K562 (cell line): ENCODE data around the gene SMARCC1. TPM values are rescaled to one million over a fixed set of nuclear protein-coding genes. Genes with fewer than 3 reads are reported as not detected.

Experiments used
- ATAC-seq: fragments of 200-7000 bp; cut with Tn5 transposase; 3 replicates; pipeline ENCODE4 v1.9.1; 2020; ENCODE audit warnings: moderate library complexity
- BruUV-seq: library from RNA; stranded (reverse); fragments of 400-500 nt; replicated peaks from 2 replicates; lab custom pipeline; 2021; lab: Mats Ljungman, UMichigan
- CTCF ChIA-PET: fragments of 300-600 bp; formaldehyde crosslinking; extraction: SDS; loops from one replicate; lab custom pipeline; 2021; ENCODE audit warnings: low intra/inter-chr PET ratio; lab: Yijun Ruan, JAX
- POLR2A ChIA-PET: fragments of 300-600, 350-650 bp; sonication (Branson Sonifier 250); formaldehyde crosslinking; extraction: SDS; loops from one replicate; lab custom pipeline; 2021; ENCODE audit warnings: antibody characterized with exemption, inconsistent platforms; lab: Yijun Ruan, JAX
- DNase-seq, 4 experiments: peaks; one replicate each; pipeline versions ENCODE4 v3.0.0 to v3.0.0-alpha.2; 2011 to 2018; ENCODE audit warnings: low spot score in 3 of 4, mixed read lengths in 3 of 4; ENCODE audit errors: extremely low read depth in 1 of 4
- FAIRE-seq: peaks from 2 replicates; lab custom pipeline; 2011; peaks lifted over from hg19 to GRCh38; lab: Jason Lieb, UNC
- H2AFZ ChIP-seq: 2 replicates; pipeline ENCODE4 v1.6.0; 2011; ENCODE audit warnings: low read depth, low read length, control low read depth, inconsistent platforms
- H3K27ac ChIP-seq: fragments of 200-600 bp; 3 replicates; pipeline ENCODE4 v1.8.0; 2011; ENCODE audit warnings: low read depth, mild to moderate bottlenecking, control low read depth, inconsistent platforms, low read length, moderate library complexity, mixed read lengths; ENCODE audit errors: extremely low read depth
- H3K27me3 ChIP-seq, 2 experiments: fragments of 300-600 bp in 1 of 2; 2 replicates in 1 of 2; 3 replicates in 1 of 2; pipeline versions ENCODE4 v1.6.0 to v1.8.0; 2011; ENCODE audit warnings: inconsistent platforms in 2 of 2, low read length in 2 of 2, mild to moderate bottlenecking in 1 of 2, mixed read lengths in 1 of 2, moderate library complexity in 1 of 2; ENCODE audit not compliant: control insufficient read depth in 2 of 2, insufficient read depth in 2 of 2
- H3K36me3 ChIP-seq: fragments of 300-600 bp; 3 replicates; pipeline ENCODE4 v1.8.0; 2011; ENCODE audit warnings: mild to moderate bottlenecking, low read length, inconsistent platforms; ENCODE audit not compliant: control insufficient read depth, insufficient read depth
- H3K4me1 ChIP-seq, 2 experiments: fragments of 200-600 bp in 1 of 2; replicated peaks in 1 of 2; 2 replicates in 1 of 2; 3 replicates in 1 of 2; pipeline versions ENCODE4 v1.5.1 to v1.8.0; 2011; ENCODE audit warnings: inconsistent platforms in 2 of 2, low read length in 2 of 2, mild to moderate bottlenecking in 1 of 2, mixed read lengths in 1 of 2, moderate library complexity in 1 of 2; ENCODE audit not compliant: control insufficient read depth in 2 of 2, insufficient read depth in 2 of 2
- H3K4me2 ChIP-seq: 2 replicates; pipeline ENCODE4 v1.6.1; 2011; ENCODE audit warnings: low read length, control low read depth, inconsistent platforms, mixed read lengths; ENCODE audit not compliant: insufficient read depth
- H3K4me3 ChIP-seq: fragments of 200-600 bp; sonication (generic), shearing (Covaris generic); 2 replicates; pipeline ENCODE4 v1.5.1; 2016; ENCODE audit warnings: control low read depth, inconsistent platforms
- H3K79me2 ChIP-seq: fragments of 200-600 bp; 3 replicates; pipeline ENCODE4 v1.8.0; 2011; ENCODE audit warnings: low read length, inconsistent platforms; ENCODE audit not compliant: control insufficient read depth, insufficient read depth
- H3K9ac ChIP-seq, 2 experiments: 2 replicates each; pipeline versions ENCODE4 v1.6.0 to v1.6.1; 2011; ENCODE audit warnings: low read depth in 2 of 2, low read length in 2 of 2, control low read depth in 1 of 2, inconsistent platforms in 1 of 2, mild to moderate bottlenecking in 1 of 2, mixed read lengths in 1 of 2; ENCODE audit not compliant: insufficient read depth in 1 of 2
- H3K9me1 ChIP-seq: one replicate; pipeline ENCODE4 v1.6.0; 2011; ENCODE audit warnings: inconsistent platforms, mild to moderate bottlenecking, low read length, moderate library complexity; ENCODE audit not compliant: control insufficient read depth, insufficient read depth
- H3K9me3 ChIP-seq: replicated peaks from 2 replicates; pipeline ENCODE4 v1.5.1; 2011; ENCODE audit warnings: low read depth, low read length, inconsistent platforms; ENCODE audit not compliant: control insufficient read depth, insufficient read depth
- H4K20me1 ChIP-seq: replicated peaks from 2 replicates; pipeline ENCODE4 v1.6.1; 2011; ENCODE audit warnings: low read length, inconsistent platforms, mixed read lengths; ENCODE audit not compliant: control insufficient read depth, insufficient read depth
- POLR2G ChIP-seq: fragments of 200-400 bp; formaldehyde crosslinking; IDR thresholded peaks from 2 replicates; pipeline ENCODE4 v1.6.1; 2017; ENCODE audit warnings: low read depth, mild to moderate bottlenecking, antibody characterized with exemption, low read length, moderate library complexity
- U2AF1 ChIP-seq: fragments of 200-400 bp; formaldehyde crosslinking; optimal IDR thresholded peaks from 2 replicates; pipeline ENCODE3; 2017; ENCODE audit warnings: mild to moderate bottlenecking, low read depth, low read length, moderate library complexity
- WGBS: fragments of 100-300 bp; shearing (Covaris generic); methylation state at CpG from one replicate; pipeline ENCODE4 v1.1.6; 2016; ENCODE audit warnings: low coverage, mixed read lengths; ENCODE audit not compliant: insufficient coverage; ENCODE audit errors: missing lambda C conversion rate; 5-methylcytosine and 5-hydroxymethylcytosine counted together
- in situ Hi-C: fragments of 300-500 bp; cut with MboI; formaldehyde crosslinking; loops from 4 replicates; pipeline ENCODE4 v1.15.0; 2018; ENCODE audit warnings: inconsistent platforms, mixed read lengths
- intact Hi-C: fragments of 100-400 bp; cut with micrococcal nuclease; formaldehyde crosslinking; loops from 2 replicates; pipeline ENCODE4 v1.14.2; 2022
- polyA plus RNA-seq, 8 experiments: library from polyadenylated mRNA; depleted of rRNA in 4 of 8; stranded (reverse) in 5 of 8; unstranded in 3 of 8; fragments of >200 nt; fragmentation: Nextera tagmentation in 2 of 8; fragmentation: Illumina TruSeq in 1 of 8; extraction: Ambion mirVana in 2 of 8; extraction: Trizol in 1 of 8; gene quantifications; 2 replicates each; pipeline versions ENCODE4 v1.2.1 to v1.2.3, GENCODE V29; 2011 to 2014; ENCODE audit warnings: inconsistent platforms in 1 of 8, missing spikeins in 1 of 8
- total RNA-seq, 7 experiments: library from RNA; depleted of rRNA in 6 of 7; stranded (reverse); fragments of >200 nt in 6 of 7; fragmentation: Illumina TruSeq in 2 of 7; extraction: Trizol in 2 of 7; gene quantifications; 2 replicates each; pipeline versions ENCODE4 v1.2.1 to v1.2.3, GENCODE V29; 2011 to 2021; ENCODE audit warnings: low replicate concordance in 1 of 7
- TF ChIP-seq, protein P1 (sequence below): fragments of 200-800 bp; sonication (Bioruptor generic); IDR thresholded peaks from 2 replicates; pipeline ENCODE4 v1.6.1; 2016; ENCODE audit warnings: missing genetic modification characterization, missing compliant biosample characterization

SMARCC1 gene
- total and polyA plus RNA-seq, 9 of the 15 experiments (the other 6 are each of a cell fraction or from before 2014, with no cell fraction given) = 20.7 to 199 (median 66.0) TPM

DNA sequence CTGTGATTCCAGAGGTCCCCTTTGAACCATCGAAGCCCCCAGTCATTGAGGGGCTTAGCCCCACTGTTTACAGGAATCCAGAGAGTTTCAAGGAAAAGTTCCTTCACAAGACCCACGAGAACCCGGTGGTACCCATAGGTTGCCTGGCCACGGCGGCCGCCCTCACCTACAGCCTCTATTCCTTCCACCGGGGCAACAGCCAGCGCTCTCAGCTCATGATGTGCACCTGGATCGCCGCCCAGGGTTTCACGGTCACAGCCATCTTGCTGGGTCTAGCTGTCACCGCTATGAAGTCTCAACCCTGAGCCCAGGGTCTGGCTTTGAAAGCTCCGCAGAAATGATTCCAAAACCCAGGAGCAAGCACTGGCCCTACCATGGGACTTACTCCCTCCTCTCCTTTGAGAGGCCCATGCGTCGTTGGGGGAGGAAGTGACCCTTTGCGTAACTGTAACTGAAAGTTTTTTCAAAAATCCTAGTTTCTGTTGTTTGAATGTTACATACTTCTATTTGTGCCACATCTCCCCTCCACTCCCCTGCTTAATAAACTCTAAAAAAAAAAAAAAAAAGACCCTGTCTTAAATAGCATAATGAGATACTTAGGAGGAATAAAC is 118.0 kb downstream of the SMARCC1 start:
- ATAC-seq (no peak; the same call in 2 of the 3 replicates), FAIRE-seq (no peak), DNase-seq (no peak)
- WGBS = 97% methylated on average over 16 of the region's 16 CpGs
- no peak overlapping the region for H3K4me3 ChIP-seq
- no peak overlapping the region for H3K9ac ChIP-seq
- ChIA-PET POLR2A (no interaction called here), CTCF (interaction anchor here (2.0 kb wide), 1 partner anchor 142 kb away, joined by 6 read pairs; no protein-coding TSS in a partner anchor)
- peaks cover 72% of the 10 kb centered on the region for H3K36me3 ChIP-seq
- no peak overlapping the region for H2AFZ ChIP-seq
- H3K4me2 ChIP-seq = no peak overlapping the region
- no peaks in the 10 kb centered on the region for H3K27me3 ChIP-seq
- BruUV-seq = no TSS peak
- peaks cover 2% of the 10 kb centered on the region; the same call in 1 of the 3 replicates for H3K79me2 ChIP-seq
- in situ Hi-C loops (no loop called here), intact Hi-C loops (loop anchor here (1.0 kb wide), 1 partner anchor 141 kb away; no protein-coding TSS in a partner anchor)
- TF ChIP-seq U2AF1 (no peak), POLR2G (peak; percentile 35; the same call in 1 of the 2 replicates)
- TF ChIP-seq, protein P1, sequence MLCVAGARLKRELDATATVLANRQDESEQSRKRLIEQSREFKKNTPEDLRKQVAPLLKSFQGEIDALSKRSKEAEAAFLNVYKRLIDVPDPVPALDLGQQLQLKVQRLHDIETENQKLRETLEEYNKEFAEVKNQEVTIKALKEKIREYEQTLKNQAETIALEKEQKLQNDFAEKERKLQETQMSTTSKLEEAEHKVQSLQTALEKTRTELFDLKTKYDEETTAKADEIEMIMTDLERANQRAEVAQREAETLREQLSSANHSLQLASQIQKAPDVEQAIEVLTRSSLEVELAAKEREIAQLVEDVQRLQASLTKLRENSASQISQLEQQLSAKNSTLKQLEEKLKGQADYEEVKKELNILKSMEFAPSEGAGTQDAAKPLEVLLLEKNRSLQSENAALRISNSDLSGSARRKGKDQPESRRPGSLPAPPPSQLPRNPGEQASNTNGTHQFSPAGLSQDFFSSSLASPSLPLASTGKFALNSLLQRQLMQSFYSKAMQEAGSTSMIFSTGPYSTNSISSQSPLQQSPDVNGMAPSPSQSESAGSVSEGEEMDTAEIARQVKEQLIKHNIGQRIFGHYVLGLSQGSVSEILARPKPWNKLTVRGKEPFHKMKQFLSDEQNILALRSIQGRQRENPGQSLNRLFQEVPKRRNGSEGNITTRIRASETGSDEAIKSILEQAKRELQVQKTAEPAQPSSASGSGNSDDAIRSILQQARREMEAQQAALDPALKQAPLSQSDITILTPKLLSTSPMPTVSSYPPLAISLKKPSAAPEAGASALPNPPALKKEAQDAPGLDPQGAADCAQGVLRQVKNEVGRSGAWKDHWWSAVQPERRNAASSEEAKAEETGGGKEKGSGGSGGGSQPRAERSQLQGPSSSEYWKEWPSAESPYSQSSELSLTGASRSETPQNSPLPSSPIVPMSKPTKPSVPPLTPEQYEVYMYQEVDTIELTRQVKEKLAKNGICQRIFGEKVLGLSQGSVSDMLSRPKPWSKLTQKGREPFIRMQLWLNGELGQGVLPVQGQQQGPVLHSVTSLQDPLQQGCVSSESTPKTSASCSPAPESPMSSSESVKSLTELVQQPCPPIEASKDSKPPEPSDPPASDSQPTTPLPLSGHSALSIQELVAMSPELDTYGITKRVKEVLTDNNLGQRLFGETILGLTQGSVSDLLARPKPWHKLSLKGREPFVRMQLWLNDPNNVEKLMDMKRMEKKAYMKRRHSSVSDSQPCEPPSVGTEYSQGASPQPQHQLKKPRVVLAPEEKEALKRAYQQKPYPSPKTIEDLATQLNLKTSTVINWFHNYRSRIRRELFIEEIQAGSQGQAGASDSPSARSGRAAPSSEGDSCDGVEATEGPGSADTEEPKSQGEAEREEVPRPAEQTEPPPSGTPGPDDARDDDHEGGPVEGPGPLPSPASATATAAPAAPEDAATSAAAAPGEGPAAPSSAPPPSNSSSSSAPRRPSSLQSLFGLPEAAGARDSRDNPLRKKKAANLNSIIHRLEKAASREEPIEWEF (CRISPR knock-in tag) = no peak
- no peak overlapping the region for H3K27ac ChIP-seq
- no peaks in the 10 kb centered on the region for H3K9me1 ChIP-seq
- peaks cover under 1% of the 10 kb centered on the region; the same call in 1 of the 2 replicates for H3K9me3 ChIP-seq
- H3K4me1 ChIP-seq = no peaks in the 10 kb centered on the region; a peak in 1 of 5 replicates
- no peaks in the 10 kb centered on the region for H4K20me1 ChIP-seq
